ENCODE results near the gene LINC01488.
A peak's percentile ranks its signal among the peaks of the same experiment; 100 is the strongest.

LINC01488 gene

DNA sequence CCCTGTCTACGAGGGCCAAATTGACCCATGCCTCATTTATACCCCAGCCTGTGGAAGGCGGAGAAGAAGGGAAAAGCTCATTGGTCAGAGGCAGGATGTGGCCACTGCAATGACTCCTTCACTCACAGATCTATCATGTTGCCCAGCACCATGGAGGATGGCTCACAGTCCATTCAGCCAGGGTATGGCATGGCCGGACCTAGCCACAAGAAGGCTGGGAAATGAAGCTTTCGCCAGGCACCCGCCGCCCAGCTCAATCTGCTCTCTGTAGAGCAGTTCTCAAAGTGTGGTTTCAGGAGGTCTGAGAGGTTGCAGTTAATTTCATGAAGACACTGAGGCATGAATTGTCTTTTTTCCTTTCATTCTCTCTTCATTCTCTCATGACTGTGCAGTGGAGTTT lies 40.6 kb upstream of the LINC01488 start:
- H3K4me3 ChIP-seq (ENCODE audit: control insufficient read depth, low read depth, low read length), result no peak overlapping the region
- TF ChIP-seq, protein P1, sequence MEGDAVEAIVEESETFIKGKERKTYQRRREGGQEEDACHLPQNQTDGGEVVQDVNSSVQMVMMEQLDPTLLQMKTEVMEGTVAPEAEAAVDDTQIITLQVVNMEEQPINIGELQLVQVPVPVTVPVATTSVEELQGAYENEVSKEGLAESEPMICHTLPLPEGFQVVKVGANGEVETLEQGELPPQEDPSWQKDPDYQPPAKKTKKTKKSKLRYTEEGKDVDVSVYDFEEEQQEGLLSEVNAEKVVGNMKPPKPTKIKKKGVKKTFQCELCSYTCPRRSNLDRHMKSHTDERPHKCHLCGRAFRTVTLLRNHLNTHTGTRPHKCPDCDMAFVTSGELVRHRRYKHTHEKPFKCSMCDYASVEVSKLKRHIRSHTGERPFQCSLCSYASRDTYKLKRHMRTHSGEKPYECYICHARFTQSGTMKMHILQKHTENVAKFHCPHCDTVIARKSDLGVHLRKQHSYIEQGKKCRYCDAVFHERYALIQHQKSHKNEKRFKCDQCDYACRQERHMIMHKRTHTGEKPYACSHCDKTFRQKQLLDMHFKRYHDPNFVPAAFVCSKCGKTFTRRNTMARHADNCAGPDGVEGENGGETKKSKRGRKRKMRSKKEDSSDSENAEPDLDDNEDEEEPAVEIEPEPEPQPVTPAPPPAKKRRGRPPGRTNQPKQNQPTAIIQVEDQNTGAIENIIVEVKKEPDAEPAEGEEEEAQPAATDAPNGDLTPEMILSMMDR (IDR thresholded peaks at IDR 0.05; ENCODE audit: control insufficient read depth, insufficient read depth, low read depth, low read length, missing control alignments), result no peak
- DNase-seq (ENCODE audit: low read depth), result no peak

GRCh38 chr11:69442012-69442806 lies 39.3 kb upstream of the LINC01488 start:
- TF ChIP-seq, protein P1 (IDR thresholded peaks at IDR 0.05; ENCODE audit: control insufficient read depth, insufficient read depth, low read depth, low read length, missing control alignments), result no peak
- DNase-seq (ENCODE audit: low read depth), result no peak
- no peak overlapping the region for H3K4me3 ChIP-seq (ENCODE audit: control insufficient read depth, low read depth, low read length)

- TF ChIP-seq, protein P1 (IDR thresholded peaks at IDR 0.05; ENCODE audit: control insufficient read depth, insufficient read depth, low read depth, low read length, missing control alignments), result no peak
- H3K4me3 ChIP-seq (ENCODE audit: control insufficient read depth, low read depth, low read length), result no peak overlapping the region
- peak; percentile 29 for DNase-seq (ENCODE audit: low read depth)
Measured at GRCh38 chr11:69442807-69443137, 38.7 kb upstream of the LINC01488 start.

GRCh38 chr11:69443138-69443967 lies 38.1 kb upstream of the LINC01488 start:
- TF ChIP-seq, protein P1 (IDR thresholded peaks at IDR 0.05; ENCODE audit: control insufficient read depth, insufficient read depth, low read depth, low read length, missing control alignments), result no peak
- DNase-seq (ENCODE audit: low read depth), result peak; percentile 67
- H3K4me3 ChIP-seq (ENCODE audit: control insufficient read depth, low read depth, low read length), result peak overlapping the region; percentile 32

DNA sequence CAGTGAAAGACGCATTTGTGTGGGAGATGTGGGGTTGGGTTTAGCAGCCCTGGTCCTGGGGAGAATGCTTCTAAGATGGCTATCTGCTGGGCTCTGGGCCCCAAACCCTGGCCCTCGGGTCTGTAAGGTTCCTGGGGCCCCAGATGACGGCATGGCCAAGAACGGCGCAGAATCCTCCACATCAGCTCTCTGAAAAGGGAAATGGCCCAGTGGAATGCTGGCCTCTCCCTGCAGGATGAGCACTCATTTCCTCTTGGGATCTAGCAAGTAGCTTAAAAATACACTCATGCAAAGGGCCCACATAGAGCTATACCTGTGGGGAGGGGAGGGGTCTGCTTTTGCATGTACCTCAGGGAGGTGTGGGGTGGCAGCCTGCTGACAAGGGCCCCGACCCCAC lies 37.5 kb upstream of the LINC01488 start:
- DNase-seq (ENCODE audit: low read depth), result no peak
- peak overlapping the region; percentile 32 for H3K4me3 ChIP-seq (ENCODE audit: control insufficient read depth, low read depth, low read length)
- TF ChIP-seq, protein P1 (IDR thresholded peaks at IDR 0.05; ENCODE audit: control insufficient read depth, insufficient read depth, low read depth, low read length, missing control alignments), result no peak

GRCh38 chr11:69444381-69445130 lies 36.9 kb upstream of the LINC01488 start:
- DNase-seq (ENCODE audit: low read depth), result peak; percentile 95
- TF ChIP-seq, protein P1 (IDR thresholded peaks at IDR 0.05; ENCODE audit: control insufficient read depth, insufficient read depth, low read depth, low read length, missing control alignments), result peak; percentile 61
- H3K4me3 ChIP-seq (ENCODE audit: control insufficient read depth, low read depth, low read length), result no peak overlapping the region; the same call in none of the 2 replicates

Measured in AG09309 (cell line).